OCI-M2 (cell line): ENCODE results near the gene MPPE1.
"Not testable (repeated sequence)": the region's sequence is repeated elsewhere in the genome, so short reads cannot be mapped to it uniquely, and the experiment has no call there.

Source experiments
- DNase-seq: peaks from one replicate; lab custom pipeline; 2025; ENCODE audit not compliant: unreplicated experiment; lab: John Stamatoyannopoulos, UW

MPPE1 gene

GRCh38 chr18:11908182-11909060, at the start of gene MPPE1:
MPPE1 (minus strand) TSS chr18:11908317; CDS start chr18:11897264, 11,053 bp downstream.
- DNase-seq: peak; percentile 7

GRCh38 chr18:11957636-11958035, 49.5 kb upstream of the MPPE1 start:
- DNase-seq: no peak

- DNase-seq: no peak
These were observed 48.5 kb upstream of the MPPE1 start for GRCh38 chr18:11956371-11957308.

- no peak for DNase-seq
These were observed 47.3 kb upstream of the MPPE1 start for GRCh38 chr18:11955239-11956029.

- DNase-seq: no peak
These were observed 45.0 kb upstream of the MPPE1 start for GRCh38 chr18:11953113-11953512.

- no peak for DNase-seq
These were observed 43.3 kb upstream of the MPPE1 start for GRCh38 chr18:11951390-11951851.

- DNase-seq: no peak
These were observed 42.7 kb upstream of the MPPE1 start for GRCh38 chr18:11950824-11951223.

- DNase-seq: no peak
These were observed 40.9 kb upstream of the MPPE1 start for GRCh38 chr18:11948852-11949523.

- peak; percentile 21 for DNase-seq
These were observed 39.4 kb upstream of the MPPE1 start for GRCh38 chr18:11947214-11948191.

- DNase-seq: no peak
These were observed 38.6 kb upstream of the MPPE1 start for GRCh38 chr18:11946756-11947155.

GRCh38 chr18:11945834-11946659, 37.9 kb upstream of the MPPE1 start:
- not testable (repeated sequence) for DNase-seq

- DNase-seq: no peak
These were observed 36.7 kb upstream of the MPPE1 start for GRCh38 chr18:11944786-11945185.

- DNase-seq: no peak
These were observed 36.1 kb upstream of the MPPE1 start for GRCh38 chr18:11944252-11944651.

- no peak for DNase-seq
These were observed 35.4 kb upstream of the MPPE1 start for GRCh38 chr18:11943551-11943950.

- DNase-seq: no peak
These were observed 32.8 kb upstream of the MPPE1 start for GRCh38 chr18:11940956-11941355.

- peak; percentile 19 for DNase-seq
These were observed 29.9 kb upstream of the MPPE1 start for GRCh38 chr18:11937874-11938478.

- no peak for DNase-seq
These were observed 24.3 kb upstream of the MPPE1 start for GRCh38 chr18:11932393-11932792.

GRCh38 chr18:11927497-11927896, 19.4 kb upstream of the MPPE1 start:
- no peak for DNase-seq
